Stomach smooth muscle (tissue), 2 donors: ENCODE data around the gene P4HA1.
"Not testable (repeated sequence)": the region's sequence is repeated elsewhere in the genome, so short reads cannot be mapped to it uniquely, and the experiment has no call there.

Source experiments
- H3K27ac ChIP-seq: one replicate; pipeline ENCODE4 v1.7.0; 2013; ENCODE audit warnings: mild to moderate bottlenecking, low read length, inconsistent platforms
- H3K27me3 ChIP-seq, 2 donors: one replicate each; pipeline ENCODE4 v1.7.0; 2013; ENCODE audit warnings: low read length in 2 of 2; ENCODE audit not compliant: insufficient read depth in 2 of 2, control insufficient read depth in 1 of 2
- H3K36me3 ChIP-seq, 2 donors: one replicate each; pipeline ENCODE4 v1.7.0; 2013; ENCODE audit warnings: low read length in 2 of 2; ENCODE audit not compliant: control insufficient read depth in 2 of 2, insufficient read depth in 2 of 2
- H3K4me1 ChIP-seq: one replicate; pipeline ENCODE4 v1.7.0; 2013; ENCODE audit warnings: low read length; ENCODE audit not compliant: control insufficient read depth, insufficient read depth
- H3K4me3 ChIP-seq, 2 donors: one replicate each; pipeline ENCODE4 v1.7.0; 2013; ENCODE audit warnings: low read length in 2 of 2
- H3K9ac ChIP-seq, 2 donors: one replicate each; pipeline ENCODE4 v1.7.0; 2013; ENCODE audit warnings: low read length in 2 of 2, mild to moderate bottlenecking in 1 of 2
- H3K9me3 ChIP-seq, 2 donors: one replicate each; pipeline ENCODE4 v1.7.0; 2013; ENCODE audit warnings: low read length in 2 of 2; ENCODE audit not compliant: control insufficient read depth in 2 of 2
- donor health status: healthy.
- donor health status: Pancreatic carcinoma.

P4HA1 gene

DNA sequence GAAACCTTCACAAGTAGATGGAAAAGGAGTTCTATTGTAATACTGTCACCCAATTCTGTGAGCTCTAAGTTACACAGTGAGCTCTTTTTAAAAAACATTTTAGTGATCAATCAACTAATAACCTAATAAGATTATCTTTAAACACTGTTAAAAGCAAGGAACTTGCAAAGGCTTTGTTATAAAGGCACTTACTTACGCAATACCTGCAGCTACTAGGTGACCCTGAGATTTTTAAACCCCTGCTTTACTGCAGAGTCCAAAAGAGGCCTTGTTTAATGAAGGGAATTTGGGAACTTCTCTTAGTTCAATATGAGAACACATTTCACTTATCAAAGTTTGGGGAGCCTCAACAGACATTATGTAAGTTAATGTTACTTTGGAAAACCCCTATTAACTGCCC is 53.3 kb downstream of the P4HA1 start:
- Histone ChIP-seq H3K36me3 (peaks cover 6 to 9% of the 10 kb centered on the region in 2 donors), H3K27me3 (no peaks in the 10 kb centered on the region), H3K9ac (no peak overlapping the region), H3K27ac (no peak overlapping the region), H3K4me3 (no peak overlapping the region), H3K9me3 (no peaks in the 10 kb centered on the region), H3K4me1 (no peaks in the 10 kb centered on the region)

DNA sequence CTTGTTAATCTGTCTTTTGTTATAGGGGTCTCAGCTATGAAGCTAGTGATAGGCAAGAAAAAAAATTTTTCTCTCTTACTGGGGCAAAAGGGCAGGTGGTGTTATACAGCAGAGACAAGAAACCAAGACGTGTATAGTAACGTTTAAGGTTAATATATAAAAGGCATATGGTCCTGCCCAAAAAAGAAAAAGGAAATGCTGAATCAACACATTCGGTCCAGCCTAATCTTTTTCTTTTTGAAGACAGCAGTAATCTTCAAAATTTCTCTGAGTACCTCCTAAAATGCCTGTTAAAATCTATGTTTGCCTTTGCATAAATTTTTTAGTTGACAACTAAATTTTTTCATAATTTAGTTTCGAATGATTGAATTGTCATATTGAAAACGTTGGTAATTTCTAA is 54.5 kb downstream of the P4HA1 start:
- H3K36me3 ChIP-seq: peaks cover 6 to 9% of the 10 kb centered on the region in 2 donors
- H3K9me3 ChIP-seq: no peaks in the 10 kb centered on the region
- H3K4me1 ChIP-seq: no peaks in the 10 kb centered on the region
- H3K27me3 ChIP-seq: no peaks in the 10 kb centered on the region
- H3K4me3 ChIP-seq: no peak overlapping the region
- no peak overlapping the region for H3K27ac ChIP-seq
- no peak overlapping the region for H3K9ac ChIP-seq

DNA sequence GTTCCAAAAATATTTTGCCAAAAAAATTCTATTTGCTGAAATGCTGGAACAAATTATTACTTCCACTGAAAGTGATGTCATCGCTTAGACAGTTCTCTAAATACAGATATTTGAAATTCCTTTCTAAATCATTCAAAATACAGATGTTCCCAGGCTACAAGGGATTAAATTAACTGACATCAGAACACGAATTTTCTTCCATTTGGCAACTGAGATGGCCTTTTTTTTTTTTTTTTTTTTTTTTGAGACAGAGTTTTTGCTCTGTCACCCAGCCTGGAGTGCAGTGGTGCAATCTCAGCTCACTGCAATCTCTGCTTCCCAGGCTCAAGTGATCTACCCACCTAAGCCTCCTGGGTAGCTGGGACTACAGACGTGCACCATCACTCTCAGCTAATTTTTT is 57.0 kb downstream of the P4HA1 start:
- Histone ChIP-seq H3K27me3 (no peaks in the 10 kb centered on the region), H3K9me3 (no peaks in the 10 kb centered on the region), H3K36me3 (peaks cover 2 to 4% of the 10 kb centered on the region in 2 donors), H3K9ac (no peak overlapping the region), H3K4me3 (no peak overlapping the region), H3K27ac (no peak overlapping the region), H3K4me1 (no peaks in the 10 kb centered on the region)

GRCh38 chr10:73036285-73036684 is 60.4 kb downstream of the P4HA1 start:
- H3K9ac ChIP-seq, H3K9me3 ChIP-seq, H3K27ac ChIP-seq, H3K36me3 ChIP-seq, H3K27me3 ChIP-seq, H3K4me3 ChIP-seq, H3K4me1 ChIP-seq: not testable (repeated sequence)

GRCh38 chr10:73032536-73032935 is 64.1 kb downstream of the P4HA1 start:
- no peaks in the 10 kb centered on the region for H3K27me3 ChIP-seq
- no peak overlapping the region for H3K4me3 ChIP-seq
- H3K9ac ChIP-seq: no peak overlapping the region
- no peaks in the 10 kb centered on the region for H3K4me1 ChIP-seq
- no peaks in the 10 kb centered on the region for H3K9me3 ChIP-seq
- H3K36me3 ChIP-seq: peaks cover 8% of the 10 kb centered on the region in 2 donors
- no peak overlapping the region for H3K27ac ChIP-seq

DNA sequence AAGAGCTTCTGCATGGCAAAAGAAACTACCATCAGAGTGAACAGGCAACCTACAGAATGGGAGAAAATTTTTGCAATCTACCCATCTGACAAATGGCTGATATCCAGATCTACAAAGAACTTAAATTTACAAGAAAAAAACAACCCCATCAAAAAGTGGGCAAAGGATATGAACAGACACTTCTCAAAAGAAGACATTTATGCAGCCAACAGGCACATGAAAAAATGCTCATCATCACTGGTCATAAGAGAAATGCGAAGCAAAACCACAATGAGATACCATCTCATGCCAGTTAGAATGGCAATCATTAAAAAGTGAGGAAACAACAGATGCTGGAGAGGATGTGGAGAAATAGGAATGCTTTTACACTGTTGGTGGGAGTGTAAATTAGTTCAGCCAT is 70.0 kb downstream of the P4HA1 start:
- not testable (repeated sequence) for H3K27ac ChIP-seq, H3K9me3 ChIP-seq, H3K4me1 ChIP-seq, H3K4me3 ChIP-seq, H3K27me3 ChIP-seq, H3K9ac ChIP-seq
- H3K36me3 ChIP-seq: peaks cover 8 to 10% of the 10 kb centered on the region in 2 donors

GRCh38 chr10:73023455-73024070 is 73.1 kb downstream of the P4HA1 start:
- H3K36me3 ChIP-seq: peaks cover 0 to 10% of the 10 kb centered on the region in 2 donors

GRCh38 chr10:73022961-73023360 is 73.7 kb downstream of the P4HA1 start:
- not testable (repeated sequence) for H3K4me3 ChIP-seq, H3K27ac ChIP-seq, H3K27me3 ChIP-seq, H3K9me3 ChIP-seq, H3K9ac ChIP-seq, H3K4me1 ChIP-seq
- H3K36me3 ChIP-seq: peaks cover 0 to 11% of the 10 kb centered on the region in 2 donors

More at GRCh38 chr10:73023455-73024070, 73.1 kb downstream of the P4HA1 start:
- H3K27me3 ChIP-seq, H3K4me1 ChIP-seq, H3K9ac ChIP-seq, H3K4me3 ChIP-seq, H3K9me3 ChIP-seq, H3K27ac ChIP-seq: not testable (repeated sequence)

DNA sequence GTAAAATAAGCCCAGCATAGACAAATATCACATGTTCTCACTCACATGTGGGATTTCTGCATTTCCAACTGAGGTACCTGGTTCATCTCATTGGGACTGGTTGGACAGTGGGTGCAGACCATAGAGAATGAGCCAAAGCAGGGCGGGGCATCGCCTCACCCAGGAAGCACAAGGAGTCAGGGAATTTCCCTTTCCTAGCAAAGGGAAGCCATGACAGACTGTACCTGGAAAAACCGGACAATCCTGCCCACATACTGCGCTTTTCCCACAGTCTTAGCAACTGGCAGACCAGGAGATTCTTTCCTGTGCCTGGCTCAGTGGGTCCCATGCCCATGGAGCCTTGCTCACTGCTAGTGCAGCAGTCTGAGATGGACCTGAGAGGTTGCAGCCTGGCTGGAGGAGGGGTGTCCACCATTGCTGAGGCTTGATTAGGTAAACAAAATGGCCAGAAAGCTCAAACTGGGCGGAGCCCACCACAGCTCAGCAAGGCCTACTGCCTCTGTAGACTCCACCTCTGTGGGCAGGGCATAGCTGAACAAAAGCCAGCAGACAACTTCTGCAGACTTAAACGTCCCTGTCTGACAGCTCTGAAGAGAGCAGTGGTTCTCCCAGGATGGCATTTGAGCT is 75.0 kb downstream of the P4HA1 start:
- H3K36me3 ChIP-seq: peaks cover 0 to 11% of the 10 kb centered on the region in 2 donors
- not testable (repeated sequence) for H3K9ac ChIP-seq, H3K4me3 ChIP-seq, H3K4me1 ChIP-seq, H3K27ac ChIP-seq, H3K9me3 ChIP-seq, H3K27me3 ChIP-seq

DNA sequence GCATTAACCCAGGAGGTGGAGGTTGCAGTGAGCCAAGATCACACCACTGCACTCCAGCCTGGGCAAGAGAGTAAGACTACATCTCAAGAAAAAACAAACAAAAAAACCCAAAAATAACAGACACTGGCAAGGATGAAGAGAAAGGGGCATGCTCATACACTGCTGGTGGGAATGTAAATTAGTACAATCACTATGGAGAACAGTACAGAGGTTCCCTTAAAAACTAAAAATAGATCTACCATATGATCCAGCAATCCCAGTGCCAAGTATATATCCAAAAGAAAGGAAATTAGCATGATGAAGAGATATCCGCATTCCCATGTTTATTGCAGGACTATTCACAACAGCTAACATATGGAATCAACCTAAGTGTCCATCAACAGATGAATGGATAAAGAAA is 75.6 kb downstream of the P4HA1 start:
- no peaks in the 10 kb centered on the region for H3K9me3 ChIP-seq
- H3K4me3 ChIP-seq: no peak overlapping the region
- peaks cover 9% of the 10 kb centered on the region for H3K4me1 ChIP-seq
- H3K27me3 ChIP-seq: no peaks in the 10 kb centered on the region
- H3K27ac ChIP-seq: no peak overlapping the region
- H3K36me3 ChIP-seq: peaks cover 1 to 16% of the 10 kb centered on the region in 2 donors
- no peak overlapping the region for H3K9ac ChIP-seq

DNA sequence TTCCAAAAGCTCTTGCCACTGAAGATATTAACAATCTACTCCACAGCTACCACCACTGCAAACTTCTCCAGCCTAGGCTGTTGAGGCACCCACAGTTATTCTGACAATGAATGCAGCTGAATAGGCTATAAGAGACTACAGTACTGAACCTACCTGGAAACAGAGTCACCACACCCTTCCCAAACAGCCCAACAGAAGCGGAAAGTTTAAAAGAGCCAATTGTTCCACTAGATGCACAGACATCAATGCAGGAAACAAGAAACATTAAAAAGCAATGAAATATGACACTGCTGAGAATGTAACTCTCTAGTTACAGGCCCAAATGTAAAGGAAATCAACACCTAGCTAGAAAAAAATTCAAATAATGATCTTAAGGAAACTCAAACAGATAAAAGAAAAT is 77.6 kb downstream of the P4HA1 start:
- H3K9ac ChIP-seq: no peak overlapping the region
- H3K9me3 ChIP-seq: no peaks in the 10 kb centered on the region
- H3K36me3 ChIP-seq: peaks cover 3 to 25% of the 10 kb centered on the region in 2 donors
- no peaks in the 10 kb centered on the region for H3K27me3 ChIP-seq
- H3K4me1 ChIP-seq: peaks cover 9% of the 10 kb centered on the region
- no peak overlapping the region for H3K4me3 ChIP-seq
- no peak overlapping the region for H3K27ac ChIP-seq
